T-helper 2 cell (primary cell): ENCODE data around the gene ZNF665.
"Not testable (repeated sequence)": the region's sequence is repeated elsewhere in the genome, so short reads cannot be mapped to it uniquely, and the experiment has no call there.

Source experiments
- DNase-seq, 5 experiments: peaks; one replicate each; pipeline versions ENCODE4 v3.0.0 to v3.0.0-alpha.2; 2012 to 2022
- total RNA-seq, 2 donors: gene quantifications; one replicate each; lab custom pipeline; 2026; lab: John Stamatoyannopoulos, UW

Gene ZNF665
- total RNA-seq, result 0.31 to 3.5 reads per million in 2 donors

DNA sequence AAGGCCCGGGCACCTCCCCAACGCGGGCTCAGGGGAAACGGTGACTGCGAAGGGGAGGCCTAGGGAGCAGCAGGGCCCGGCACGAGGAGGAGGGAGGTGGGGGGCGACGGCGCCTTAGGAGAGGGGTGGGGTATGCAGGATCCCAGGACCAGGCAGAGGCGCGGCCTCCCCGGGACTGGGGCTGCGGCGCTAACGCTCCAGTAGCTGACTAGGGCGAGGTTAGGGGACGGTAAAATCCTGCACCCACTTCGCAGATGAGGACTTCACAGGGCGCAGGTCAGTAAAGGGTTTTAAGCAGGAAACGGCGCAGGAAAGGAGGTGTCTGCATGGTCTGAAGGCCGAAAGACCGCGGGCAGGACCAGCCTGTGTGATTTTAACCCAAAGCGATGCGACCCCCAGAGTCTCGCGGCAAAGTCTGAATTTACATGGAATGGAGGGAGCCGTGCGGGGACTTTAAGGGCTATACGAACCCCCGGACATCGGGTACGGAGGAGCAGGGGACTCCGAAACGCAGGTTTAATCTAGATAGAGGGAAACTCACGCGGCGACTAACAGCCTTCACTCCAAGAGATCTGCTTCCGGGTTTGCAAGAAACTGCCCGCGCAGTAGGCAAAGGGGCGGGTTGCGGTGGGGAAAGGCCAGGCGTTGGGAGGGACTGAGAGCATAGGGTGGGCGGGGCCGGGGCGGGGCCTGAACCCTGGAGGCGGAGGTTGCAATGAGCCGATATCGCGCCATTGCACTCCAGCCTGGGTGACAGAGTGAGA, at the start of gene ZNF665:
Gene ZNF665, minus strand, starts transcription at position 588 of the 764 bp plus-strand sequence. CDS start 10,460 bp downstream, outside the sequence.
- DNase-seq, result peak; percentile 49 to 91 (median 71)

DNA sequence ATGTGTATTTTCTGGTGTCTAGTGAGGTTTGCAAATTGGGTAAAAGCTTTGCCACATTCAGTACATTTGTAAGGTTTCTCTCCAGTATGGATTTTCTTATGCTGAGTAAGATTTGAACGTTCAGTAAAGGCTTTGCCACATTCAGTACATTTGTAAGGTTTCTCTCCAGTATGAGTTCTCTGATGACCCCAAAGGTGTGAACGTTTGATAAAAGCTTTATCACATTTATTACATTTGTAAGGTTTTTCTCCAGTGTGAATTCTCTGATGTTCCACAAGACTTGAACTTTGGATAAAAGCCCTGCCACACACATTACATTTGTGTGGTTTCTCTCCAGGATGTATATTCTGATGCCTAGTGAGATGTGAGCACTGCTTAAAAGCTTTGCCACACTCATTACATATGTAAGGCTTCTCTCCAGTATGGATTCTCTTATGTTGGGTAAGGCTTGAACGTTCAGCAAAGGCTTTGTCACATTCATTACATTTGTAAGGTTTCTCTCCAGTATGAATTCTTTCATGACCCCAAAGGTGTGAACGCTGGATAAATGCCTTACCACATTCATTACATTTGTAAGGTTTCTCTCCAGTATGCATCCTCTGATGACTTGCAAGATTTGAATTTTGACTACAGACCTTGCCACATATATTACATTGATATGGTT, 44.1 kb upstream of the ZNF665 start:
- DNase-seq, result no peak

DNA sequence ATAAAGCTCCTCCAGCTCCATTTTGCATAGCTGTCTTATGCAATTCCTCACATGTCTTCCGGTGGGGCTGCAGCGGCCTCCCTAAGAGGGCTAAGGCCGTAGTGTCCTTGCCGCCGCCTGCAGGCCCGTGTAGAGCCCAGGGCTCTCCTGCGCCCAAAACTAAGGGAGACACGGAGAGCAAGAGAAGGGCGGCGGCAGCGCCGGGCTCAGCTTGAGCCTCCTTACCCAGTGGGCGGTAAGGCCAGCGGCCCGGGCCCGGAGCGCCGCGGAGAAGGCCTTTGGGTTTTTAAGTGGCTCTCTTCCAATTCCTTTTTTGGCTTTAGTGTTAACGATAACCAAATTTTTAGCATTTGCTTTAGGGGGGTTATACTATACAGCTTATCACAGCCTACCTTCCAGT, 31.4 kb upstream of the ZNF665 start:
- DNase-seq, result no peak

DNA sequence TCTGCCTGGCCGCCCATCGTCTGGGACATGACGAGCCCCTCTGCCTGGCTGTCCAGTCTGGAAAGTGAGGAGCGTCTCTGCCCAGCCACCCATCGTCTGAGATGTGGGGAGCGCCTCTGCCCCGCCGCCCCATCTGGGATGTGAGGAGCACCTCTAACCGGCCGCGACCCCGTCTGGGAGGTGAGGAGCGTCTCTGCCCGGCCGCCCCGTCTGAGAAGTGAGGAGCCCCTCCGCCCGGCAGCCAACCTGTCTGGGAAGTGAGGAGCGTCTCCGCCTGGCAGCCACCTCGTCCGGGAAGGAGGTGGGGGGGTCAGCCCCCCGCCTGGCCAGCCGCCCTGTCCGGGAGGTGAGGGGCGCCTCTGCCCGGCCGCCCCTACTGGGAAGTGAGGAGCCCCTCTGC, 29.6 kb upstream of the ZNF665 start:
- not testable (repeated sequence) for DNase-seq

DNA sequence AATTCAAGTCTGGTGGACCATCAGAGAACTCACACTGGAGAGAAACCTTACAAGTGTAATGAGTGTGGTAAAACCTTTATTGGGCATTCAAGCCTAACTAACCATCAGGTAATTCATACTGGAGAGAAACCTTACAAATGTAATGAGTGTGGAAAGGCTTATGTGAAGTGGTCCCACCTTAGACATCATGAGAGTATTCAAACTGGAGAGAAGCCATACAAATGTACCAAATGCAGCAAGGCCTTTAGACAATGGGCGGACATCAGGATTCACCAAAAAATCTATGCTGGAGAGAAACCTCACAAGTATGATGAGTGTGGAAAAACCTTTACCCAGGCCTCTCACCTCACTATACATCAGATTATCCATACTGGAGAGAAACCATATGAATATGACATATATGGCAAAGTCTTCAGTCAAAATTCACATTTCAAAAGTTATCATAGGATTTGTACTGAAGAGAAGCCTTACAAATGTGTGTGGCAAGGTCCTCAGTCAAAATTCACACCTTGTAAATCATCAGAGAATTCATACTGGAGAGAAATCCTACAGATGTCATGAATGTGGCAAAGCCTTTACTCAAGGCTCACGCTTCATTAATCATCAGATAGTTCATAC, 19.7 kb upstream of the ZNF665 start:
- DNase-seq, result no peak

DNA sequence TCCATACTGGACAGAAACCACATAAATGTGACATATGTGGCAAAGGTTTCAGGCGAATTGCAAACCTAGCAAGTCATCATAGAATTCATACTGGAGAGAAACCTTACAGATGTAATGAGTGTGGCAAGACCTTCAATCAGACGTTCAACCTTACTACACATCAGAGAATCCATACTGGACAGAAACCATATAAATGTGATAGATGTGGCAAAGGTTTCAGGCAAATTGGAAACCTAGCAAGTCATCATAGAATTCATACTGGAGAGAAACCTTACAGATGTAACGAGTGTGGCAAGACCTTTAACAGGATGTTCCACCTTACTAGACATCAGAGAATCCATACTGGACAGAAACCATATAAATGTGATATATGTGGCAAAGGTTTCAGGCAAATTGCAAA, 18.4 kb upstream of the ZNF665 start:
- DNase-seq, result not testable (repeated sequence)

DNA sequence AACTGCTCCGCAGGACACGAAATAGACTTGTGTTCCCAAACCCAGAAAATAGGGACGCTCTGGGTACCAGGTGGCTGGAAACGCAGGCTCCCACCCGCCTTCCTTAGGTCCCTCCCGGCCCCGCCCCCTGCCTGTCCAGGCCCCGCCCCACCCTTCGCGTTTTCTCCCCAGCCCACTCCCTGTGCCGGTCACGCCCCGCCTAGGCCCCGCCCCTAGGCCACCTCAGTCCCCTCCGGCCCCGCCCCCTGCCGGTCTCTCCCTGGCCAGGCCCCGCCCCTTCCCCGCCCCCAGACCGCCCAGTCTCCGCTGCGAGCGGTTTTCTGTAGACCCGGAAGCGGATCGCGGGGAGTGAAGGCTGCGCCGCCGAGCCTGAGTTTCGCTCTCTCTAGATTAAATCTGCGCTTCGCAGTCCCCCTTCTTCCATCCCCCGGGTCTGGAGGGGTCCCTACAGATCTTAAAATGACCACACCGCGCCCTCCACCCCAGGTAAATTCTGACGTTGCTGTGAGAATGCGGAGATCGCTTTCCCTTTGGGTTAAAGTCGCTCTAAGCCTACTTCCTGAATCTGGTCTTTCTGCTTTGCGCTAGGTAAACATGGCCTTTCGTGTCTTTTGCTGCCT, 3.7 kb upstream of the ZNF665 start:
- DNase-seq, result peak; percentile 86 to 99 (median 95)

DNA sequence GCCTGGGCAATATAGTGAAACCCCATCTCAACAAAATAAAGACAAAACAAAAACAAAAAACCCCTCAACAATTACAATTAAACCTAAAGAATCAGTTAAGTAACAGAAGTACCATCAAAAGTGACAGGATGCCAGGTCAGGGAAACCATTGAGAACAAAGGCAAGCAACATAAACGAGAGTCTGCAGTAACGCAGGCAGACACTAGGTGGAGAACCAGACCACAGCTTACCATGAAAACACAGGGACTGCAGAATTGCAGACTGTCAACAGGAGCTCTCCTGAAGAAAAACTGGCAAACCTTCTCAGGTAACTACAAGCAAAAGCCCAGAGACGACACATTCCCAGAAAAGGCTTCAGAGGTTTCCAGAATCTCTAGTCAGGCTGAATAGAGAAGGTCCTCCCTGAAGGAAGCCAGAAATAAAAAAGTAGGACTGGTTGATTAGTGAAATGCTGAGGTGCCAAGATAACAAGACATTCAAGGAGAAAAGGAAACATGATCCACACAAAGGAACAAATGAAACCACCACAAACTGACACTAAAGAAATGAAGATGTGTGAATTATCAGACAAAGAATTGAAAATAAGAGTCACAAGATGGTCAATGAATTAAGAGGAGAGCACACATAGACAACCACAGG, 2.2 kb upstream of the ZNF665 start:
- peak; percentile 17 to 82 (median 53) for DNase-seq

DNA sequence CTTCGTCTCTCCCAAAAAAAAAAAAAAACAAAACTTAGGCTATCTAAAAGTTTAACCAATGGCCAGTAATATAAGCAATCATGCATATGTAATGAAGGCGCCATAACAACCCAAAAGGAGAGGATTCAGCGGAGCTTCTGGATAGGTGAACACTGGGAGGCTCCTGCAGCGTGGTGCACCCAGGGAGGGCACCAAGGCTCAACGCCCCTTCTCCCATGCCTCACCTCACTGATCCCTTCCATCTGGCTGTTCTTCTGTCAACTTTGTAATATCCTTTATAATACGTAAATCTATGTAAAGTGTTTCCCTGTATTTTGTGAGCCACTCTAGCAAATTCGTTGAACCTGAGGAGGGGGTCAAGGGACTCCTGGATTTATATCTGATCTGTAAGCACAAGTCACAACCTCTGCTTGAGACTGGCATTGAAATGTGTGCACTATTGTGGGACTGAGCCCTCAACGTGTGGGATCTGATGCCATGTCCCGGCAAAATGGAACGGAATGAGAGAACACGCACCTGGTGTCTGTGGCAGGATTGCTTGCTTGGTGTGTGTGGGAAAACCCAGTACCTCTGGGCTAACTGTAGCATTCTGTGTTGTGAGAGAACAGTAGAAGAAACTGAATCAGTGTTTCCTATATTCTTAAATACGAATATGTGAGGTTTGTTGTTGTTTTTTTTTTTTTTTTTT, 521 bp upstream of the ZNF665 start:
- DNase-seq, result no peak

DNA sequence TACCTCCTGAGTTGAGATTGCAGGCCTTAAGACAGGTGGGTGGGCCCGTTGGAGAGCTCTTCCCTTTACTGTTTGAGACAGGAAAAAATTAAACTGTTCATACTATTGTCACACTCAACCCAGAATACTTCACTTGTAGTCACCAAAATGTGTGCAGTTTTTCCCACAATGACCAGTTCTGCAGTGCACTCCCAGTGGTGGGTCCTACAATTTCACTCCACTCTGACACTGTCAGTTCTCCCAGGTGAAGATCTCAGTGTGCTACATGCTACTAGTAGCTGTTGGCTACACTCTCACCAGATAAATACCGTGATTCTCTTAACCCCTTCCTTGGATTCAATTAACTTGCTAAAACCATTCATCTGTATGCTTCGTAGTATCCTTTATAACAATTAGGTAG, 2.9 kb downstream of the ZNF665 start:
- DNase-seq, result no peak

DNA sequence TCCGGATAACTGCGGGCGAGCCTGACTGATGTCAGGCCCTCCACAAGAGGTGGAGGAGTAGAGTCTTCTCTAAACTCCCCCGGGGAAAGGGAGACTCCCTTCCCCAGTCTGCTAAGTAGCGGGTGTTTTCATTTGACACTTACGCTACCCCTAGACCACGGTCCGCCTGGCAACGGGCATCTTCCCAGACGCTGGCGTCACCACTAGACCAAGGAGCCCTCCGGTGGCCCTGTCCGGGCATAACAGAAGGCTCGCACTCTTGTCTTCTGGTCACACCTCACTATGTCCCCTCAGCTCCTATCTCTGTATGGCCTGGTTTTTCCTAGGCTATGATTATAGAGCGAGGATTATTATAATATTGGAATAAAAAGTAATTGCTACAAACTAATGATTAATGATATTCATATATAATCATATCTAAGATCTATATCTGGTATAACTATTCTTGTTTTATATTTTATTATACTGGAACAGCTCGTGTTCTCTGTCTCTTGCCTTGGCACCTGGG, 3.4 kb downstream of the ZNF665 start:
- not testable (repeated sequence) for DNase-seq

DNA sequence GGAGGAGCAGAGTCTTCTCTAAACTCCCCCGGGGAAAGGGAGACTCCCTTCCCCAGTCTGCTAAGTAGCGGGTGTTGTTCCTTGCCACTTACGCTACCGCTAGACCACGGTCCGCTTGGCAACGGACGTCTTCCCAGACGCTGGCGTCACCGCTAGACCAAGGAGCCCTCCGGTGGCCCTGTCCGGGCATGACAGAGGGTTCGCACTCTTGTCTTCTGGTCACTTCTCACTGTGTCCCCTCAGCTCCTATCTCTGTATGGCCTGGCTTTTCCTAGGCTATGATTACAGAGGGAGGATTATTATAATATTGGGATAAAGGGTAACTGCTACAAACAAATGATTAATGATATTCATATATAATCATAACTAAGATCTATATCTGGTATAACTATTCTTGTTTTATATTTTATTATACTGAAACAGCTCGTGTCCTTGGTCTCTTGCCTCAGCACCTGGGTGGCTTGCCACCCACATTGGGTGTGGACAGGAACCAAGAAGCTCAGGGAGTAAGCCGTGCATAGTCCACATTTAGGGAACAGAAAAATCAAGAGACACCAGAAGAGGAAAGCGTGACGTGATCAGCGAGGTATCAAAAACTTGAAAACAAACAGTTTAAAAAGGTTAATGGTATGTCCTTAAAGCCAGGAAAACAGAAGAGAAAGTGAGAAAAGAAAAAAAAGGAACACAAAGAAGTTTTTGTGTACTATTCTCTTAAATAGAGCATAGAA, 7.8 kb downstream of the ZNF665 start:
- not testable (repeated sequence) for DNase-seq

DNA sequence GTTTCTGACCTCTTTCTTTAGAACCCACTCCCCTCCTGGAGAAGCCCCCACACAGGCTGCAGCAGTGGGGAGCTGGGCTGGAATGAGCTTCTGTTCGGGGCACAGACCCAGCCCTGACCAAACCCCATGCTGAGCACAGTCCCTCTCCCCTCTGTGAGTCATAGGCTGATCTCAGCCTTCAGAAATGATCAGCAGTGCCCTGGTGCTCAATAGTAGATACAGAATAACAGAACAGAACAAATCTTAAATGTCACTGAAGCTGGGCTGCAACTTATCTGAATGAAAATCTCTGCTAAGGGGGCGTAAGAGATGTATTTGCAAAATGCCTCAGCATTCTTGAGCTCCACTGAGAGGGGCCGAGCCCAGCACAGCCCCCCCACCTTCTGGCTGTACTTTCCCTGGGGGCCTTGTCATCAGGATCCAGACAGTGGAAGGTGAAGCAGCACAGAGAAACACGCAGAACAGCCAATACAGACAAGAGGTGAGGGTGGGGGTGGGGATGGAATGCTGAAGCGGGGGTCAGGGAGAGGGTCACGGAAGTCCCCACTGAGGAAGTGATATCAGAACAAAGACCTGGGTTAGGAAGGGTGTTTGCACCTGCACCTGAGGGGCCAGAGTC, 9.9 kb downstream of the ZNF665 start:
- DNase-seq, result no peak

DNA sequence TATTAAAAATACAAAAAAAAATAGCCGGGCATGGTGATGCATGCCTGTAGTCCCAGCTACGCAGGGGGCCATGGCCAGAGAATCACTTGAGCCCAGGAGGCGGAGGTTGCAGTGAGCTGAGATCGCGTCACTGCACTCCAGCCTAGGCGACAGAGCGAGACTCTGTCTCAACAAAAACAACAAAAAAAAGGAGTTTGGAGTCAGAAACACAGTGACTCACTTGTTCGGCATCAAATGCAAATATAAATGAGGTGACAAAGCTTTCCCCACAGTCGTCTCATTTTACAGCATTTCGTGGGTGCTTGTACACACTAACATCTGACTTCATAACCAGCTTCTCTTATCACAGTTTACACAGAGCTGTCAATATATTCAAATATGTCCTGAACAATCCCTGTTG, 11.0 kb downstream of the ZNF665 start:
- no peak for DNase-seq

DNA sequence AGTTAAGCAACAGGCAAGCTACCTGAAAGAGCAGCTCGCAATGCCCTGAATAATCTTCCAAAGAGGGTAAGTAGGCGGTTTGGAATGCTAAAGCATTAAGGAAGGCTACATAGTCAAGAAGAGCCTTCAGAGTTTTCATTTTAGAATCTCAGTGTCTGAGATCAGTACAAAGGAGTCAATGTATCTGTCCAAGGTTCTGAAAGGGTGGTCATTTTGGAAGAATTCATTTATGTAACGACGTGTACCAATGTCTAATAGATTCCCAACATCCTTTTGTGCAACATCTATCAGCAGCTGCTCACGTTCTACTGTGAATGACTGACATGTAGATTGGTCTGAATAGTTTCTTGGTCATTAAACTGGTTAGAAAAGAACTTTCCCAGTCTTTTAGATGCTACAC, 15.2 kb downstream of the ZNF665 start:
- DNase-seq, result no peak

DNA sequence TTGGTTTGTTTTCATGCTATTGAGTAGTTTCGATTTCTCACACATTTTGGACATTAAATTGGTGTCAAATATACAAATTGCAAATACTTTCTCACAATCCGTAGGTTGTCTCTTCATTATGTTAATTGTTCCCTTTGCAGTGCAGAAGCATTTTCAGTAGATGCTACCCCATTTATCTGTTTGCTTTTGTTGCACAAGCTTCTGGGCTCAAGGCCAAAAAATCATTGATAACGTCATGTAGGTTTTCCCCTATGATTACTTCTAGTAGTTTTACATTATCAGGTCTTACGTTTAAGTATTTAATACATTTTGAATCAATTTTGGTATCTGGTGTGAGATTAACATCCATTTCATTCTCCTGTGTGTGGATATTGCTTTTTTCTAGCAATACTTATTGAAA, 20.3 kb downstream of the ZNF665 start:
- DNase-seq, result no peak

DNA sequence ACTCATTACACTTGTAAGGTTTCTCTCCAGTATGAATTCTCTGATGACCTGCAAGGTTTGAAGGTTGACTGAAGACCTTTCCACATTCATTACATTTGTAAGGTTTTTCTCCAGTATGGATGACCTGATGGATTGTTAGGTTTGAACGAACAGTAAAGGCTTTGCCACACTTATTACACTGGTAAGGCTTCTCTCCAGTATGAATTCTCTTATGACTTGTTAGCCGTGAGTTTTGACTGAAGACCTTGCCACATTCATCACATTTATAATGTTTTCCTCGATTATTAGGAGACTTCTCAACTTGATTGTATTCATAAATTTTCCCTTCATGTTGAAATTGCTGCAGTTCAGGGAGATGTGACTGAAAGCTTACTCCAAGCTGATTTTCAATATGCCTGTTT, 27.5 kb downstream of the ZNF665 start:
- no peak for DNase-seq

DNA sequence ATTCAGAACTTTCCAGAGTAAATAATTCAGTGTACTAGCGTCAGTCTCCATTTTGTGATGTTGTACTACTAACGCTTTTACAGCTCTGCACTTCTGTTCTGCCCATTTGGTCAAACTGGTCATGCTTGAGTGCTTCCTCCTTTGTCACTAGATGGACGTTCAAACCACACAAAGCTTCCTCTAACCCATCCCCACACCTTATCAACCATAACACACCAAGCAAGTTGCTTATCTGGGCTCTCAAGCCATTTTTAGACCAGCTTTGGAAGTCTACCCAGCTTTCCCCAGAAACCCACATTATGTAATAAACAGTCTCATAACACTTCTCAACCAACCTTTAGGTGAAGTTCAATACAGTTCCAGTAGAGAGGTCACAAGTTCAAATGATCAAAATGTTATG, 32.0 kb downstream of the ZNF665 start:
- DNase-seq, result no peak

DNA sequence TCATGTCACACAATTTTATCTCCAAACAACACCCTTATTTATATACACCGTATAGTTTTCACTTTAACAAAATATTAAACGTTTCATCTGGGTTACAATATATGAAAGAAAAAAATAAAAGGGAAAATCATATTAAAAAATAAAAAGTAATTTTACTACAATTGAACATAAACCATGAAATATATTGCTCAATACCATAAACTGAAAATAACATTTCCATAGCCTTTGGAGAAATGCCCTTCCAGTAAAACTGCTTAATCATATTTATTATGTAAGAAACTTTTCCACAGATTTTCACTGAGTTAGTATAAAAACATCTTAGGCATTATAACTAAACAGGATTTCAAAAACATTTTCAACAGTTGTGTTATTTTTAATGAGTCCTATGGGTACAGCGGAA, 32.8 kb downstream of the ZNF665 start:
- DNase-seq, result no peak

DNA sequence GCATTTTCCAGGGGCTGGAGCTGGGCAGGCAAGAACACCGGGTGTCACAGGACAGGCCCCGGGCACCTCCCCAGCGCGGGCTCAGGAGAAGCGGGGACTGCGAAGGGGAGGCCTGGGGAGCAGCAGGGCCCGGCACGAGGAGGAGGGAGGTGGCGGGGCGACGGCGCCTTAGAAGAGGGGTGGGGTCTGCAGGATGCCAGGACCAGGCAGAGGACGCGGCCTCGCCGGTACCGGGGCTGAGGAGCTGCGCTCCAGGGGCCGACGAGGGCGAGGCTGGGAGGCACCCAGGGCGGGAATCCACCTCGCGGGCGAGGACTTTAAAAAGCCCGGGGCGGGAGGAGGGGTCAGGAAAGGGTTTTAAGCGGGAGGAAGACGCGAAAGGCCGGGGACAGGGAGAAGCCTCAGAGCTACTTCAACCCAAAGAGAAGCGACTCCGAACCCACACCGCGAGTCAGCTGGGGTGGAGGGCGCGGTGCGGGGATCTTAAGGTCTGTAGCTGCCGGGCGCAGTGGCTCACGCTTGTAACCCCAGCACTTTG, 35.0 kb downstream of the ZNF665 start:
- DNase-seq, result peak in 4 of 5 experiments; percentile 2 to 17 (median 17)
